H9 (cell line): Measurements from ENCODE around the gene MYO5C. TPM values are rescaled to one million over a fixed set of nuclear protein-coding genes. Genes with fewer than 3 reads are reported as not detected.

Source experiments
- DNase-seq: peaks from one replicate; pipeline ENCODE4 v3.0.0-alpha.2; 2017
- H2AFZ ChIP-seq: one replicate; pipeline ENCODE4 v1.6.1; 2013; ENCODE audit warnings: mild to moderate bottlenecking, low read length, control low read depth, moderate library complexity
- H2AK5ac ChIP-seq: 2 replicates; pipeline ENCODE4 v1.6.1; 2013; ENCODE audit warnings: low read length, control low read depth, mixed read lengths; ENCODE audit not compliant: insufficient read length
- H2BK120ac ChIP-seq: one replicate; pipeline ENCODE4 v1.6.1; 2013; ENCODE audit warnings: low read depth, mild to moderate bottlenecking, low read length, control low read depth, inconsistent platforms; ENCODE audit not compliant: poor library complexity, severe bottlenecking
- H2BK12ac ChIP-seq: 2 replicates; pipeline ENCODE4 v1.6.1; 2013; ENCODE audit warnings: low read length, control low read depth, mixed read lengths, low read depth; ENCODE audit not compliant: insufficient read length
- H2BK15ac ChIP-seq: 2 replicates; pipeline ENCODE4 v1.6.1; 2013; ENCODE audit warnings: low read depth, low read length, control low read depth
- H2BK20ac ChIP-seq: one replicate; pipeline ENCODE4 v1.6.1; 2013; ENCODE audit warnings: low read depth, mild to moderate bottlenecking, low read length, control low read depth, inconsistent platforms; ENCODE audit not compliant: poor library complexity, severe bottlenecking
- H2BK5ac ChIP-seq: 2 replicates; pipeline ENCODE4 v1.6.1; 2013; ENCODE audit warnings: low read length, control low read depth, mixed read lengths; ENCODE audit not compliant: insufficient read length
- H3K14ac ChIP-seq: 2 replicates; pipeline ENCODE4 v1.6.1; 2013; ENCODE audit warnings: low read length, control low read depth; ENCODE audit not compliant: insufficient read depth
- H3K18ac ChIP-seq: 2 replicates; pipeline ENCODE4 v1.6.1; 2013; ENCODE audit warnings: low read depth, mild to moderate bottlenecking, mixed read lengths, low read length, control low read depth; ENCODE audit not compliant: insufficient read length
- H3K23ac ChIP-seq: 2 replicates; pipeline ENCODE4 v1.6.1; 2013; ENCODE audit warnings: low read length, control low read depth, mixed read lengths, low read depth; ENCODE audit not compliant: insufficient read length
- H3K23me2 ChIP-seq: 2 replicates; pipeline ENCODE4 v1.6.1; 2013; ENCODE audit warnings: low read depth, mild to moderate bottlenecking, mixed read lengths, low read length, control low read depth; ENCODE audit not compliant: insufficient read length, poor library complexity, severe bottlenecking
- H3K27ac ChIP-seq: 2 replicates; pipeline ENCODE4 v1.5.1; 2013; ENCODE audit warnings: low read length, control low read depth, mixed read lengths, low read depth; ENCODE audit not compliant: insufficient read length
- H3K27me3 ChIP-seq: 2 replicates; pipeline ENCODE4 v1.6.1; 2013; ENCODE audit warnings: low read length, control low read depth, inconsistent platforms; ENCODE audit not compliant: insufficient read depth
- H3K4ac ChIP-seq: 2 replicates; pipeline ENCODE4 v1.6.1; 2013; ENCODE audit warnings: low read depth, mild to moderate bottlenecking, control low read depth, inconsistent platforms, low read length, moderate library complexity
- H3K4me1 ChIP-seq: 2 replicates; pipeline ENCODE4 v1.6.1; 2013; ENCODE audit warnings: low read length, control low read depth, inconsistent platforms; ENCODE audit not compliant: insufficient read depth
- H3K4me2 ChIP-seq: 2 replicates; pipeline ENCODE4 v1.6.1; 2013; ENCODE audit warnings: low read length, control low read depth, mixed read lengths; ENCODE audit not compliant: insufficient read length, insufficient read depth
- H3K56ac ChIP-seq: 2 replicates; pipeline ENCODE4 v1.6.1; 2013; ENCODE audit warnings: low read depth, mild to moderate bottlenecking, mixed read lengths, low read length, control low read depth; ENCODE audit not compliant: insufficient read length
- H3K79me1 ChIP-seq: 2 replicates; pipeline ENCODE4 v1.6.1; 2013; ENCODE audit warnings: low read depth, mild to moderate bottlenecking, moderate library complexity, low read length, control low read depth, inconsistent platforms; ENCODE audit not compliant: insufficient read depth, poor library complexity, severe bottlenecking
- H3K79me2 ChIP-seq: 2 replicates; pipeline ENCODE4 v1.6.1; 2013; ENCODE audit warnings: low read length, control low read depth, inconsistent platforms; ENCODE audit not compliant: insufficient read depth
- H3K9ac ChIP-seq: 2 replicates; pipeline ENCODE4 v1.6.1; 2013; ENCODE audit warnings: low read length, control low read depth, mixed read lengths; ENCODE audit not compliant: insufficient read length; ENCODE audit errors: extremely low read depth
- H3K9me3 ChIP-seq: one replicate; pipeline ENCODE4 v1.6.1; 2013; ENCODE audit warnings: low read depth, low read length, inconsistent platforms; ENCODE audit not compliant: control insufficient read depth
- H3T11ph ChIP-seq: one replicate; pipeline ENCODE4 v1.6.1; 2013; ENCODE audit warnings: mild to moderate bottlenecking, low read length, control low read depth, inconsistent platforms
- H4K20me1 ChIP-seq: one replicate; pipeline ENCODE4 v1.6.1; 2013; ENCODE audit not compliant: control insufficient read depth, insufficient read length, insufficient read depth
- H4K5ac ChIP-seq: 2 replicates; pipeline ENCODE4 v1.6.1; 2013; ENCODE audit warnings: low read depth, mild to moderate bottlenecking, mixed read lengths, low read length, control low read depth; ENCODE audit not compliant: insufficient read length
- H4K8ac ChIP-seq: replicated peaks from 2 replicates; pipeline ENCODE4 v1.6.1; 2013; ENCODE audit warnings: low read length, control low read depth, mixed read lengths, low read depth; ENCODE audit not compliant: insufficient read length
- H4K91ac ChIP-seq: 2 replicates; pipeline ENCODE4 v1.6.1; 2013; ENCODE audit warnings: low read depth, mild to moderate bottlenecking, moderate library complexity, mixed read lengths, low read length, control low read depth; ENCODE audit not compliant: insufficient read length
- H3K27ac Mint-ChIP-seq, 3 experiments: 2 replicates in 2 of 3; 3 replicates in 1 of 3; pipeline ENCODE4 v1.8.0; 2020 to 2021; ENCODE audit warnings: mixed read lengths in 3 of 3, mild to moderate bottlenecking in 1 of 3, moderate library complexity in 1 of 3
- H3K27me3 Mint-ChIP-seq: 2 replicates; pipeline ENCODE4 v1.8.0; 2021; ENCODE audit warnings: low read depth, mild to moderate bottlenecking, moderate library complexity, mixed read lengths
- H3K36me3 Mint-ChIP-seq, 3 experiments: 2 replicates in 2 of 3; 3 replicates in 1 of 3; pipeline ENCODE4 v1.8.0; 2020 to 2021; ENCODE audit warnings: low read depth in 3 of 3, mixed read lengths in 3 of 3; ENCODE audit not compliant: insufficient read depth in 1 of 3
- H3K4me1 Mint-ChIP-seq, 2 experiments: 2 replicates each; pipeline ENCODE4 v1.8.0; 2020; ENCODE audit warnings: mixed read lengths in 2 of 2
- H3K4me3 Mint-ChIP-seq, 2 experiments: 2 replicates in 1 of 2; 3 replicates in 1 of 2; pipeline ENCODE4 v1.8.0; 2020 to 2021; ENCODE audit warnings: mild to moderate bottlenecking in 2 of 2, mixed read lengths in 2 of 2, moderate library complexity in 1 of 2
- H3K9me3 Mint-ChIP-seq, 2 experiments: 2 replicates in 1 of 2; 3 replicates in 1 of 2; pipeline ENCODE4 v1.8.0; 2020; ENCODE audit warnings: mild to moderate bottlenecking in 2 of 2, mixed read lengths in 2 of 2, moderate library complexity in 1 of 2
- CTCF ChIP-seq: fragments of 200-600 bp; sonication (generic); conservative IDR thresholded peaks from 3 replicates; pipeline ENCODE4 v1.8.0; 2021; ENCODE audit warnings: antibody characterized with exemption, mild to moderate bottlenecking
- WGBS: extraction: QIAGEN DNeasy Blood & Tissue Kit; methylation state at CpG from one replicate; pipeline ENCODE4 v1.1.7; 2013; ENCODE audit warnings: missing lambda C conversion rate, low lambda C conversion rate, mixed read lengths; ENCODE audit not compliant: insufficient read length; ENCODE audit errors: extremely low coverage; 5-methylcytosine and 5-hydroxymethylcytosine counted together
- total RNA-seq: library from RNA; stranded (reverse); gene quantifications from 2 replicates; pipeline ENCODE4 v1.2.1, GENCODE V29; 2021

MYO5C gene
- total RNA-seq, 1 experiment from 2014 or later, result 22.2 TPM

DNA sequence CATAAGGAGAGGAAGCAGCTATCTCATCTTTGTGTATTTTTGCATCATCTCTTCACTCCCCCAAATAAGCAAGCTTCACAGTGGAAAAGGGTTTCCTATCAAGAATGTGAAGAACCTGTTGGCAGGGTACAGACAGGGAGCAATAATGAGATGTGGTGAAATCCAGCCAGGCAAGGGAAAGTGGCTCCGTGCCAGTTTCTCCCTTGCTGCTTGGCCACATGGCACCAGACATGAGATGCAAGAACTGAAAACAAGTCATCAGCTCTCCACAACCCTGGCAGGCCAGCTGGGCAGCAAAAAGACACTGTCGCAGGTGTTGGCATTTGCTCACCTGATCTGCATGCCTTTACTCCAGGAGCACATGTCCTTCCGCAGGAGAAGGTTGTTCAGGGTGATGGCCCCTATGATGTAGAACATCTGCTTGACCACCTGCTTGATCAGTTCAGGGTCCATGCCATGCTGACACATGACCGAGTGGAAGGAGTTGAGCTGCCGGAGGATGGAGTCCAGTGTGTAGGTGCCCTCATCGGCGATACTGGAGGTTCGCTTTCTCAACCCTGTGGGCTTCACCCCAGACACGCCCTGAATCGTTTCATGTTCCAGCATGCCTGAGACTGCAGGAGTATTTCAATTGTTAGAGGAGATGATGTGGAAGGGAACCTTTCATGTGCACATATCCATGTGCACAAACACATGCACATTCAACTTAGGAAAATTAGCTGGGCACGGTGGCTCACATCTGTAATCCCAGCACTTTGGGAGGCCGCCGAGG lies 23.3 kb upstream of the MYO5C start:
- no peaks in the 10 kb centered on the region for H3K23me2 ChIP-seq
- no peak overlapping the region for H3K9ac ChIP-seq
- H2BK120ac ChIP-seq, result no peak overlapping the region
- H3K18ac ChIP-seq, result no peak overlapping the region
- H3K27ac ChIP-seq, result no peak overlapping the region
- no peaks in the 10 kb centered on the region for H3K79me2 ChIP-seq
- H3K27me3 ChIP-seq, result no peaks in the 10 kb centered on the region
- no peak overlapping the region for H3K14ac ChIP-seq
- no peak for TF ChIP-seq CTCF
- no peak overlapping the region for H3K4ac ChIP-seq
- H2BK20ac ChIP-seq, result no peak overlapping the region
- H4K8ac ChIP-seq, result no peak overlapping the region
- no peak overlapping the region for H3K23ac ChIP-seq
- Mint-ChIP-seq H3K9me3 (no peaks in the 10 kb centered on the region), H3K27ac (peak overlapping the region in 1 of 3 experiments; percentile 66; a peak in 1 of 7 replicates), H3K27me3 (no peaks in the 10 kb centered on the region; the same call in 1 of the 2 replicates), H3K36me3 (peaks cover 5 to 25% (median 19%) of the 10 kb centered on the region in 3 experiments; a peak in 6 of 7 replicates), H3K4me1 (no peaks in the 10 kb centered on the region), H3K4me3 (no peak overlapping the region)
- DNase-seq, result no peak
- no CpG with 5 or more reads among the region's 13 CpGs for WGBS
- no peaks in the 10 kb centered on the region for H3K4me1 ChIP-seq
- H2BK5ac ChIP-seq, result no peak overlapping the region
- H2AFZ ChIP-seq, result no peak overlapping the region
- H3T11ph ChIP-seq, result no peak overlapping the region
- H2AK5ac ChIP-seq, result no peak overlapping the region
- no peak overlapping the region for H4K5ac ChIP-seq
- H4K91ac ChIP-seq, result no peak overlapping the region
- H3K9me3 ChIP-seq, result no peaks in the 10 kb centered on the region
- no peak overlapping the region for H3K4me2 ChIP-seq
- no peaks in the 10 kb centered on the region for H4K20me1 ChIP-seq
- H3K79me1 ChIP-seq, result no peaks in the 10 kb centered on the region
- no peak overlapping the region for H2BK12ac ChIP-seq
- H2BK15ac ChIP-seq, result no peak overlapping the region
- no peak overlapping the region for H3K56ac ChIP-seq
